GM18505 (cell line): Measurements from ENCODE around the gene STX7.
A peak's percentile ranks its signal among the peaks of the same experiment; 100 is the strongest.
"Not testable (repeated sequence)": the region's sequence is repeated elsewhere in the genome, so short reads cannot be mapped to it uniquely, and the experiment has no call there.

ENCODE experiments used
- ATAC-seq: cut with Tn5 transposase; IDR thresholded peaks from one replicate; pipeline ENCODE4 v1.9.1; 2021; ENCODE audit not compliant: unreplicated experiment
- POLR2A ChIP-seq: IDR thresholded peaks from 4 replicates; pipeline ENCODE4 v1.6.1; 2011; ENCODE audit warnings: borderline replicate concordance; ENCODE audit not compliant: insufficient read depth, insufficient read length; ENCODE audit errors: extremely low read depth

The STX7 gene, protein sequence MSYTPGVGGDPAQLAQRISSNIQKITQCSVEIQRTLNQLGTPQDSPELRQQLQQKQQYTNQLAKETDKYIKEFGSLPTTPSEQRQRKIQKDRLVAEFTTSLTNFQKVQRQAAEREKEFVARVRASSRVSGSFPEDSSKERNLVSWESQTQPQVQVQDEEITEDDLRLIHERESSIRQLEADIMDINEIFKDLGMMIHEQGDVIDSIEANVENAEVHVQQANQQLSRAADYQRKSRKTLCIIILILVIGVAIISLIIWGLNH

DNA sequence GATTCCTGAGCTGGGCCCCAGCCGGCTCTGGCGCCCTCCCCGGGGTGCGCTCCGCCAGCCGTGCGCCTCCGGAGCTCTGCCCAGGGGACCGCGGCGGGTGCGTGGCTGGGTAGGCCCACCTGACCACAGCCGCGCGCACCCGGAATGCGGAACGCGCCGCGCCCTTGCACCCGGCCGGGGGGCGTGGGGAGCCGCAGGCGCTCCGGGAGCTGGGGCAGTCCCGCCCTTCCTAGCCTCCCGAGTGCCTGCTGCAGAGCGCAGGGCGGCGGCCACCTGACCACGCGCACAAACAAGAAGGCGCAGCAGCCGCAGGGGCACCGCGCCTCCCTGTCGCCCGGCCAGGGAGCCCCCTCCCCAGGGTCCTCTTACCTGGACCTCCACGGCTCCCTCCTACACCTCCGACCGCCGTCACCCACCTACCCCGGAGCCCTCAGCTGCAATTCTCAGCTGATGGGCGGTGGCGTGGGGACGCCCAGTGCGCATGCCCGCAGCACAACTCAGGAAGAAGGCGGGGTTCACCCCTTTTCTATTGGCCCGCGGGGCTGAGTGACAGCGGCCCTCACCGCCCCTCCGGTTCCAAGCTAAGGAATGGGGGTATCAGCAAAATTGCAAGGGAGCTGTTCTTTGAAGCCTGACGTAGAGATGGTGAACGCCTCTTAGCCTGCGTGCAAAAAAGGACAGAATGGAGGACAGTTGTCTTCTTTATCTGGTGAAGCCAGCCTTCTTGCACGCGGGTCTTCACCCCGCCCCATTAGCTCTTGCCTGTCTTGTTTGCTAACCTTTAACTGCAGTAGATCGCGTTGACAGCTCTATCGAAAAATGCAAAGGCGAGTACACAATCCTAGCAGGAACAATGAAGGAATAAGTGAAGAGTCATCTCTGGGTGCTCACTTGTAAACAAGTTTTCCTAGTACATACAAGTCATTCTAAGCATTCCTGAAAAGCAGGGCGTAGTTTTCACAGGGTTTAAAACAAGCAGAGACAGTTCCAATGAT, at the start of gene STX7:
Gene STX7 (minus strand): TSS at position 479 of the 995 bp plus-strand sequence. CDS start 9,586 bp downstream, outside the sequence.
- TF ChIP-seq POLR2A, result peak; percentile 90
- peak; percentile 87 for ATAC-seq

DNA sequence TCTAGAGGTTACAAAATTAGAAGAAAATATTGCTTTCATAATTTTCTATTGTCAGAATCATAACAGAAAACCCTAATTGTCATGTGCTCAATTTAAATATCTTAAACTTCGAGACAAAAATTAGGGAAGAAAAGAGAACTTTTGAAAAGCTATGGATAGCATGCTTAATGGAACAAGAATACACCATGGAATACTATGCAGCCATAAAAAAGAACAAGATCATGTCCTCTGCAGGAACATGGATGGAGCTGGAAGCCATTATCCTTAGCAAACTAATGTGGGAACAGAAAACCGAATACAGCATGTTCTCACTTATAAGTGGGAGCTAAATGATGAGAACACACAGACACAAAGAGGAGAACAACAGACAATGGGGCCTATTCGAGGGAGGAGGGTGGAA, 47.2 kb upstream of the STX7 start:
- not testable (repeated sequence) for ATAC-seq

DNA sequence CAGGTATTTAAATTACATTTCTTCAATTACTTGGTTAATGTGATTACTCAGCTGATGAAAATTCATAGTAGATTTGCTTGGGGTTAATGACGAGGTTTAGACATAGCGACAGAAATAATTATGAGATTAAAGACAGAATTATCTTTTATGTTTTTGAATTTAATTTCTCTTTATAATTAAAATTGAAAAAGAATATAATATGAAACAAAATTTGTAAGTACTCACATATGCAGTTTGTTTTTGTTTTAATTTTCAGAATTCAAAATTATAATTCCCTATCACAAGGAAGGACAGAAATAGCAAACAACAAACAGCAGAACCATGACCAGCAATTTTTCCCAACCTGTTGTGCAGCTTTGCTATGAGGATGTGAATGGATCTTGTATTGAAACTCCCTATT, 39.5 kb upstream of the STX7 start, which contains the start of gene TAAR8:
Gene TAAR8 (plus strand): TSS at position 301 of the 400 bp plus-strand sequence. CDS start 21 bp downstream, at position 322.
- ATAC-seq, result no peak
- TF ChIP-seq POLR2A, result no peak

DNA sequence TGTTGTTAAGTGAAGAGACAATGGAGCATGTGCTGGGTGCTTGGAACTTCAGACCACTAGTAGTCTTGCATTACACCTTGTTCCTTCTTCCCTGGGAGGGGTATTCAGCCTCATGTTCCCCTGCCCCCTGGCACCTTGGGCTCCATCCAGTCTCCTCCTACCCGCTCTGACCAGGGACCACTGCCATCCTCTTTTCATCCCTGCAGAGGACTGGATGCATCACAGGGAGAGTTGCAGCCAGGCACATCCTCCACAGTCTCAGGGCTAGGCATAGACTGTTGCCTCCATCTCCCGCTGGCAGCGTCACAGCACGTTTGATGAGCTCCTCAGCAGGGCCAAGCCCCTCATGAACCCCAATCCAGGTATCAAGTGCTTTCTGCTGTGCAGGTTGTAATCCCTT, 38.3 kb upstream of the STX7 start:
- ATAC-seq, result no peak
- no peak for TF ChIP-seq POLR2A

DNA sequence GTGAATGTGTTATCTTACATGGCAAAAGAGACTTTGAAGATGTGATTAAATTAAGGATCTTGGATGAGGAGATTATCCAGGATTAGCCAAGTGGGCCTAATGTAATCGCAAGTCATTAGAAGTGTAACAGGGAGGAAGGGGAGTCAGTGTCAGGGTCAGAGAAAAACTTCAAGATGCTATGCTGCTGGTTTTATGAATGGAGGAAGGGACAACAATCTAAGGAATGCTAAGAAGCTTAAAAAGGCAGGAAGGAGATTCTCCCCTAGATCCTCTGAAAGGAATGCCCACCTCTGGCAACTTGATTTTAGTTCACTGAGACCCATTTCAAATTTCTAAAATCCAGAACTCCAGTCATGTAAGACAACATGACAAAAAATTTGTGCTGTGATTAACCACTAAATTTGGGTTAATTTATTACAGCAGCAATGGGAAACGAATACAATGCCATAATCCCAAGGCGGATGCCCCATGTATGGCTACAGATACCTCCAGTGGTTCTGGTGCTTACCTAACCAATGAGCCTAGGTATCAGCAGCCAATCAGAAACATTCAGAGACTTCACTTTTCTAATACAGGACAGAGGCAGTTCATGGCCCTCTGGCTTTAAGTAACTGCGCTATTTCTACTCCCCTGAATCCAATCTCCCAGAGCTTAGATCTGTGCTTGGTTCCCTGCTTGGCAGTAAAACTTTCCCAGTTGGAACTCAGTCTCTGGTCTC, 36.0 kb upstream of the STX7 start:
- no peak for ATAC-seq
- TF ChIP-seq POLR2A, result no peak

DNA sequence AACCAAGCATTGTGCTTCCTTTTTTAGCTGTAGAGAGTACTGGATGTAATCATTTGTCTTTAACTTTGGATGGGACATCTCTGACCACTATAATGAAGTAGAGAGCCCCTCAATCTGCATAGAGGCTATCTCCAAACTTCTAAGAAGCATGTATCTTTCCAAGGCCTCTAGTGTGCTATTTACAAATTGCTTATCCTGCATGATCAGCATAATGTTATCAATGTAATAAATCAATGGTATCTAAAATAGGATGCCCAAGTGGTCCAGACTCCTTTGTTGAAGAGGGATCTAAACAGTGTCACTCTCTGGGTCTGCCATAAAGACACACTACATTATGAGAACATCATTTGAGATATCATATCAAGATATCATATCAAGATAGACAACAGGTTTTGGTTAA, 31.9 kb upstream of the STX7 start:
- no peak for ATAC-seq
- TF ChIP-seq POLR2A, result no peak

DNA sequence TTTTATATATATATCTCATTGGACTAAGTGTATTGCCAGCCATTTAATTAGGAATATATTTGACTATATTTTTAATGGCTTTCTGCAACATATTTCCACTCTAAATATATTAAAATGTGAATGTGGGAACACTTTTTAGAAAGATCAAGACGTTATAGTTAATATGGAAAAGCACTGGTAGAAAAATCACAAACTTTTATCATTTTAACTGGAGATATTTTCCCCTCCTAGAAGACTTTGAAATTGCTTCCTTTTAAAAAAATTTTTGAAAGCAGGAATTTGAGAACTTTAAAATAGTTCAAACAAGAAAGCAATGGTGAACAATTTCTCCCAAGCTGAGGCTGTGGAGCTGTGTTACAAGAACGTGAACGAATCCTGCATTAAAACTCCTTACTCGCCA, 25.1 kb upstream of the STX7 start, which contains the start of gene TAAR9:
Gene TAAR9 (plus strand): TSS at position 301 of the 400 bp plus-strand sequence. CDS start 13 bp downstream, at position 314.
- no peak for TF ChIP-seq POLR2A
- no peak for ATAC-seq

DNA sequence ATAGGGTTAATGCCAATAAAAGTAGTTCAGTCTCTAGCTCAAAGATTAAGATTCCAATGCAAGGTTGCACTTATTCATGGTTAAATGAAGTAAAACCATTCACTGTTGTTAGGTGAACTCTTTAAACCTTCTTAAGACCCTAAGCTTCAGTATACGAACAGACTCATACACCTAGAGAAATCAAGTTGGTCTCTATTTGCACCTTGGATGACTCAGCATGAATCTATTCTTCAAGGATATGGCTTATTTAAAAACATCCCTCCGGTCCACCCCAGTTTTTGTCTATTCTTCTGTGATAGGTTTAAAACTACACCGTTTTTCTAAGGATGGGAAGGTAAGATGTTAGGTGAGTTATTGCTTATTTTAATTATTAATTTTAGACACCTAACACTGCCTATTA, 24.2 kb upstream of the STX7 start:
- no peak for TF ChIP-seq POLR2A

DNA sequence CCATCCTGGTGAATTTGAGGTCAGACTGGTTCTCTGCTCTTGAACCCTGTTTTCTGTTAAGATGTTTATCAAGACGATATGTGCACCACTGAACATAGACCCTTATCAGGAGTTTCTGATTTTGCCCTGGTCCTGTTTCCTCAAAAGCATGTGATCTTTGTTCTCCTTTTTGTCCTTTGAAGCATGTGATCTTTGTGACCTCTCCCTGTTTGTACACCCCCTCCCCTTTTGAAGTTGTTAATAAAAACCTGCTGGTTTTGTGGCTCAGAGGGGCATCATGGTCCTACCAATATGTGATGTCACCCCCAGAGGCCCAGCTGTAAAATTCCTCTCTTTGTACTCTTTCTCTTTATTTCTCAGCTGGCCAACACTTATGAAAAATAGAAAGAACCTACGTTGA, 21.6 kb upstream of the STX7 start:
- not testable (repeated sequence) for ATAC-seq

More for the DNA sequence above, 24.2 kb upstream of the STX7 start:
- no peak for ATAC-seq

DNA sequence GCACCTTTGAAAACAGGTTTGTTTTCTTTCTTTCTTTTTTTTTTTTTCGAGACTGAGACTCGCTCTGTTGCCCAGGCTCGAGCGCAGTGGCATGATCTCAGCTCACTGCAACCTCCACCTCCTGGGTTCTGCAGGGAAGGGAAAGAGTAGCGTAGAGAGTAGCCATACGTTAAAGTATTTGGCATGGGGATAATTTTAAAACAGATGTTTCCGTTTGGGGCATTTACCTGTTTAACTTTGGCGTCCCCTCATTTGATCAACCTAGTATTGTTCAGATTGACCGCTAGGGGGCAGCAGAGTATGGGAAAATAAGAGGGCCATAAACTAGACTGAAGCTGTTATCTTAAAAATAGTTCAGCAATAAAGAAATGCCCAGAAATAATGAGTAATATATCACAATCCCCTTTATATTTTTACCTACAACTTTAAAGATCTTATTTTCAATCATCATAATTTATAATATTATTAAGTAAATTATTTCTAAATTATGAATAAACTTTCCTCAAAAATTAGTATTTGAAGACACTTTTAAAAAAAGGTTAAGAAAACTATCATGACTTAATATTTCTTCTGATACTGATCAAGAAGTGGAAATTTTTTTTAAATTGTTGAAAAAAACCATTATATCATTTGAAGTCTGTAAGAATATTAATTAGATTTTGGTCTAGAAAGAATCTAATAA, 17.5 kb upstream of the STX7 start:
- TF ChIP-seq POLR2A, result no peak
- ATAC-seq, result peak; percentile 92

DNA sequence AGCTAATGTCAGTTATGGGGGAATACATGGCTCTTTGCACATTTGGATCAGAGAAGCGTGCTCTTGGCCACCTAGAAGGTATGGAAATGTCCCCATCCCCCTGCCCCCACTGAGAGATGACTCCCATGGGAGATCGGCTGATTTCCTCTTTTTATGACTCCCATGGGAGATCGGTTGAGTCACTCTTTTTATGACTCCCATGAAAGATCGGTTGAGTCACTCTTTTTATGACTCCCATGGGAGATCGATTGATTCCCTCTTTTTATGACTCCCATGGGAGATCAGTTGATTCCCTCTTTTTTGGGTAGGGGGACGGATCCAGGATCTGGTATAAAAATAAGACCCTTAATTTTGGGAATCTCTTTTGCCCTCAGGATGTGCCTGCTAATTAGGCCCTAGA, 14.9 kb upstream of the STX7 start:
- TF ChIP-seq POLR2A, result no peak
- no peak for ATAC-seq

DNA sequence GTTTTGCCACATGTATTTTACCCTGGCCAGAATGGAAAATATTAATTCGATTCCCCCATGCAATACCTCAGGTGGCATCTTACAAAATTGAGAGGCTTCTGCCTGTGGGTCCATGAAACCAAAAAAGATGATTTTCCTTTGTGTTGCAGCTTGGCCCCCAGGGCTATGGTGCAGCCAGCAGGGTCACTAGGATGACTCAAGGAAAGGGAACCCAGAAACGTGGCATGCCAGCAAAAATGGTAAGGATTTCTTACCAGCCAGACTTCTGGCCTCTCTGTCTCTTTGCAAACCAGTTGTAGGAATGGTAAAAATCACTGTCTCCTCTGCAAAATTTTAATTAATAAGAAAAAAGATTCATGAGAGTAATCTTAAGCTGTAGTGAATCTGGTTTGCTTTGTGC, 13.5 kb upstream of the STX7 start:
- TF ChIP-seq POLR2A, result no peak
- ATAC-seq, result no peak

DNA sequence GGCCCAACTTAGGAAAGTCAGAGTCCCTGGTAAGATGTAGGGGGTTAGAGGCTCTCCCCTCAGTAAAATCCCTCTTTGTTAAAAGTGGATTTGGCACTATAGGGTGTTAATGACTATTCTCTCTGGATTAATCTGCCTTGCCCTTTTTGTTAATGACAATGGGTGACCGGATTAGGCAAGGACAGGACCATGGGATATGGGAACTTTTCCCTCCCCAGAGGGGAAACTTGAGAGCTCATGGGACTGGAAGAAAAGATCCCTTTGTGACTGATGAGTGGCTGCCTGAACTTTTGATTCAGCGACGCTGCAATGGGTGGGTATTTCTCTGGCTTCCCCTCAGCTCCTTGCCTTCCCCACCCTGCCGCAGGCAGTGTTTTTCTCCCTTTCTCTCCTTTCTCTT, 12.9 kb upstream of the STX7 start:
- no peak for ATAC-seq

More for the DNA sequence above, 12.9 kb upstream of the STX7 start:
- TF ChIP-seq POLR2A, result no peak
